ENCODE measurements around the gene PREPL. TPM values are rescaled to one million over a fixed set of nuclear protein-coding genes. Genes with fewer than 3 reads are reported as not detected.

PREPL gene
- total and polyA plus RNA-seq, 2 of the 8 experiments (the other 6 are each of a cell fraction or from before 2014, with no cell fraction given): 13.6 to 38.9 TPM

DNA sequence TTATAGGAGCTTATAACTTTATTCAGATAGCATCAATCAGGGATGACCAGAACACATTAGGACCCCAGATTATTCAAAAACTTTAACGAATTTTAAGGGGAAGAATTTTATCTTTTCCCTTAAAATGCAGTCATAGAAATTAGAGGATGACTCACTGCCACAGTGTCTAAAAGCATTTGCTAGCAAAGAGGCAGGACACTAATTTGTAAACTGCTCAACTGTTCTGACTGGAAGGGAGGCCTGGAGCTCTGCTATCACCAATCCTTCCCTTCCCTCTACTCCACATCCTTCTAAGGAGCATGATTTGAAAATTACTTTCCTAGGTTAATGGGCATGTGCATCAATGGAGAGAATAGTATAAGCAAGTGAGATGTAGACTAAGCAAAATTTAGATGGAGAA is 40.5 kb downstream of the PREPL start:
- Histone ChIP-seq H3K36me3 (ENCODE audit: control insufficient read depth in 2 of 4, insufficient read depth in 4 of 4, low read length in 3 of 4) (peaks cover 0 to 47% (median 23%) of the 10 kb centered on the region in 4 experiments; a peak in 7 of 8 replicates), H3K4me1 (replicated peaks in 1 of 4; ENCODE audit: control insufficient read depth in 3 of 4, insufficient read depth in 4 of 4, low read length in 3 of 4) (peaks cover 0 to 3% (median 1%) of the 10 kb centered on the region in 4 experiments; a peak in 1 of 7 replicates), H3K79me2 (ENCODE audit: control insufficient read depth in 1 of 2, insufficient read depth in 2 of 2, low read length in 2 of 2) (no peaks in the 10 kb centered on the region), H4K91ac (replicated peaks; ENCODE audit: insufficient read length, low read length) (no peak overlapping the region), H3K14ac (ENCODE audit: insufficient read length) (no peak overlapping the region), H3K56ac (replicated peaks; ENCODE audit: insufficient read length, low read depth, low read length) (no peak overlapping the region), H2BK15ac (ENCODE audit: low read length) (no peak overlapping the region), H3K27ac (ENCODE audit: low read depth, low read length) (no peak overlapping the region), H3K23ac (ENCODE audit: insufficient read length) (no peak overlapping the region), H3K9me3 (ENCODE audit: insufficient read depth in 2 of 2, low read depth in 1 of 2, low read length in 1 of 2) (no peaks in the 10 kb centered on the region), H2BK5ac (ENCODE audit: low read depth, low read length) (no peak overlapping the region), H3K23me2 (ENCODE audit: low read depth, low read length) (no peaks in the 10 kb centered on the region), H2AK5ac (ENCODE audit: low read depth, low read length) (no peak overlapping the region), H3K4me2 (ENCODE audit: insufficient read depth in 1 of 2, low read depth in 2 of 2, low read length in 2 of 2) (no peak overlapping the region), H3K18ac (ENCODE audit: extremely low read depth, low read length) (no peak overlapping the region), H3K4ac (replicated peaks; ENCODE audit: insufficient read length, low read depth, low read length) (no peak overlapping the region), H2BK120ac (replicated peaks; ENCODE audit: low read depth, low read length) (no peak overlapping the region), H3K4me3 (ENCODE audit: extremely low read depth in 1 of 4, insufficient read depth in 2 of 4, low read depth in 3 of 4, low read length in 4 of 4) (no peak overlapping the region), H4K8ac (ENCODE audit: extremely low read depth, insufficient read depth, low read length) (no peak overlapping the region), H2AFZ (ENCODE audit: low read length) (no peak overlapping the region), H4K5ac (ENCODE audit: insufficient read length, low read depth, low read length) (no peak overlapping the region), H2BK20ac (ENCODE audit: low read length) (no peak overlapping the region), H3K79me1 (ENCODE audit: low read depth, low read length) (no peaks in the 10 kb centered on the region), H3K27me3 (replicated peaks in 1 of 4; ENCODE audit: control insufficient read depth in 3 of 4, extremely low read depth in 1 of 4, insufficient read depth in 3 of 4, low read length in 3 of 4) (no peaks in the 10 kb centered on the region), H4K20me1 (replicated peaks in 1 of 2; ENCODE audit: control insufficient read depth in 1 of 2, insufficient read depth in 2 of 2, low read length in 2 of 2) (no peaks in the 10 kb centered on the region), H3K9ac (replicated peaks in 1 of 4; ENCODE audit: extremely low read depth in 1 of 4, low read depth in 3 of 4, low read length in 3 of 4) (no peak overlapping the region), H2BK12ac (ENCODE audit: low read depth, low read length) (no peak overlapping the region)
- TF ChIP-seq USF2 (IDR thresholded peaks at IDR 0.05; ENCODE audit: low read length) (no peak), BRCA1 (IDR thresholded peaks at IDR 0.05; ENCODE audit: low read depth, low read length) (no peak), BACH1 (IDR thresholded peaks at IDR 0.05; ENCODE audit: low read length) (no peak), EZH2 (IDR thresholded peaks at IDR 0.05; ENCODE audit: low read depth, low read length, severe bottlenecking) (no peak), BCL11A (IDR thresholded peaks at IDR 0.05; ENCODE audit: low read depth in 2 of 2, low read length in 2 of 2) (no peak), RAD21 (IDR thresholded peaks at IDR 0.05 in 1 of 2, conservative IDR thresholded peaks at IDR 0.05 in 1 of 2; ENCODE audit: low read depth in 2 of 2, low read length in 2 of 2) (no peak), NRF1 (IDR thresholded peaks at IDR 0.05; ENCODE audit: low read depth, low read length) (no peak), CBX5 (IDR thresholded peaks at IDR 0.05; ENCODE audit: low read depth, low read length) (no peak), SRF (IDR thresholded peaks at IDR 0.05; ENCODE audit: low read depth, low read length) (no peak), SIX5 (IDR thresholded peaks at IDR 0.05; ENCODE audit: low read depth, low read length) (no peak)
- ChIA-PET POLR2A (ENCODE audit: partially characterized antibody) (interaction anchor here (1.1 kb wide), 1 partner anchor 11 kb away, joined by 3 read pairs; no protein-coding TSS in a partner anchor), CTCF (ENCODE audit: partially characterized antibody) (interaction anchor here (0.7 to 1.3 kb wide), 3 partner anchors 234 to 443 kb away, joined by 3 to 4 read pairs (median 4); no protein-coding TSS in a partner anchor)
- no peak for DNase-seq (ENCODE audit: low read depth in 1 of 2, low spot score in 2 of 2)
- FAIRE-seq: no peak
- WGBS, 2 experiments (ENCODE audit: extremely low coverage in 1 of 2, insufficient coverage in 1 of 2, insufficient read length in 1 of 2, insufficient replicate concordance in 2 of 2, low coverage in 1 of 2, low lambda C conversion rate in 2 of 2, missing lambda C conversion rate in 1 of 2): 90% methylated on average over 1 of the region's 1 CpG; no CpG with 5 or more reads in 1 of the 2 experiments

All from H1 (cell line).